Stimulated activated naive CD8-positive, alpha-beta T cell treated with anti-CD3 and anti-CD28 coated beads, Interleukin-15, Interleukin-2, amounts not matched to agents 100 ng/mL and 50 ng/mL, for 24 hours (primary cell): ENCODE results near the gene PPP1R1B.
A peak's percentile ranks its signal among the peaks of the same experiment; 100 is the strongest.

ENCODE experiments used
- H3K27ac Mint-ChIP-seq: one replicate; pipeline ENCODE4 v1.8.0; 2021; ENCODE audit warnings: mild to moderate bottlenecking, mixed read lengths
- H3K27me3 Mint-ChIP-seq: one replicate; pipeline ENCODE4 v1.8.0; 2021; ENCODE audit warnings: mixed read lengths
- H3K36me3 Mint-ChIP-seq: one replicate; pipeline ENCODE4 v1.8.0; 2021; ENCODE audit warnings: low read depth, mixed read lengths
- H3K4me1 Mint-ChIP-seq: one replicate; pipeline ENCODE4 v1.8.0; 2021; ENCODE audit warnings: low read depth, mixed read lengths
- H3K4me3 Mint-ChIP-seq: one replicate; pipeline ENCODE4 v1.8.0; 2021; ENCODE audit warnings: mild to moderate bottlenecking, mixed read lengths
- H3K9me3 Mint-ChIP-seq: one replicate; pipeline ENCODE4 v1.8.0; 2021; ENCODE audit warnings: mixed read lengths

Gene PPP1R1B

GRCh38 chr17:39660397-39661385 is 33.9 kb downstream of the PPP1R1B start:
- H3K36me3 Mint-ChIP-seq = peaks cover 9% of the 10 kb centered on the region
- H3K27me3 Mint-ChIP-seq = no peaks in the 10 kb centered on the region
- H3K4me1 Mint-ChIP-seq = peaks cover 25% of the 10 kb centered on the region
- no peak overlapping the region for H3K27ac Mint-ChIP-seq
- H3K4me3 Mint-ChIP-seq = no peak overlapping the region
- no peaks in the 10 kb centered on the region for H3K9me3 Mint-ChIP-seq

- H3K4me3 Mint-ChIP-seq = no peak overlapping the region
- H3K27ac Mint-ChIP-seq = no peak overlapping the region
- H3K27me3 Mint-ChIP-seq = peaks cover 5% of the 10 kb centered on the region
- peaks cover 8% of the 10 kb centered on the region for H3K36me3 Mint-ChIP-seq
- peaks cover 28% of the 10 kb centered on the region for H3K4me1 Mint-ChIP-seq
- H3K9me3 Mint-ChIP-seq = no peaks in the 10 kb centered on the region
These were observed 35.2 kb downstream of the PPP1R1B start for GRCh38 chr17:39661744-39662541.

DNA sequence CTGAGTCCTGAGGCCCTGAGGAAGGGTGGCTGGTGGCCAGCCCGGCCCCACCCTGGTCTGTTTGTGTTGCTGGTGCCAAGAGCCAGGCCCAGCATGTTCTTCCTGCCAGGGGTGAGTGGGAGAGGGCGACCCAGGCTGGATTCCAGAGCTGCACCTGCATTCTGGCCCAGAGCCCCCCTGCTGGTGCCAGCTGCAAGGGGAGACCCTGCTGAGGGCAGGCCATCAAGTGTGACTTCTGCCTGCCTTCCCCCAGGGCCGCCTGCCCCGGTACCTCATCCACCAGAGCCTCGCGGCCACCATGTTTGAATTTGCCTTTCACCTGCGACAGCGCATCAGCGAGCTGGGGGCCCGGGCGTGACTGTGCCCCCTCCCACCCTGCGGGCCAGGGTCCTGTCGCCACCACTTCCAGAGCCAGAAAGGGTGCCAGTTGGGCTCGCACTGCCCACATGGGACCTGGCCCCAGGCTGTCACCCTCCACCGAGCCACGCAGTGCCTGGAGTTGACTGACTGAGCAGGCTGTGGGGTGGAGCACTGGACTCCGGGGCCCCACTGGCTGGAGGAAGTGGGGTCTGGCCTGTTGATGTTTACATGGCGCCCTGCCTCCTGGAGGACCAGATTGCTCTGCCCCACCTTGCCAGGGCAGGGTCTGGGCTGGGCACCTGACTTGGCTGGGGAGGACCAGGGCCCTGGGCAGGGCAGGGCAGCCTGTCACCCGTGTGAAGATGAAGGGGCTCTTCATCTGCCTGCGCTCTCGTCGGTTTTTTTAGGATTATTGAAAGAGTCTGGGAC is 36.0 kb downstream of the PPP1R1B start:
- Mint-ChIP-seq H3K27me3 (peaks cover 7% of the 10 kb centered on the region), H3K9me3 (no peaks in the 10 kb centered on the region), H3K27ac (no peak overlapping the region), H3K36me3 (peaks cover 8% of the 10 kb centered on the region), H3K4me3 (no peak overlapping the region), H3K4me1 (peaks cover 30% of the 10 kb centered on the region)

GRCh38 chr17:39663340-39663687 is 36.6 kb downstream of the PPP1R1B start:
- no peaks in the 10 kb centered on the region for H3K9me3 Mint-ChIP-seq
- no peak overlapping the region for H3K4me3 Mint-ChIP-seq
- no peak overlapping the region for H3K27ac Mint-ChIP-seq
- H3K27me3 Mint-ChIP-seq = peaks cover 7% of the 10 kb centered on the region
- peaks cover 5% of the 10 kb centered on the region for H3K36me3 Mint-ChIP-seq
- H3K4me1 Mint-ChIP-seq = peaks cover 27% of the 10 kb centered on the region

- peaks cover 12% of the 10 kb centered on the region for H3K27me3 Mint-ChIP-seq
- H3K36me3 Mint-ChIP-seq = peaks cover 5% of the 10 kb centered on the region
- no peak overlapping the region for H3K27ac Mint-ChIP-seq
- H3K4me3 Mint-ChIP-seq = no peak overlapping the region
- no peaks in the 10 kb centered on the region for H3K9me3 Mint-ChIP-seq
- H3K4me1 Mint-ChIP-seq = peaks cover 27% of the 10 kb centered on the region
These were observed 37.2 kb downstream of the PPP1R1B start for GRCh38 chr17:39663688-39664580.

DNA sequence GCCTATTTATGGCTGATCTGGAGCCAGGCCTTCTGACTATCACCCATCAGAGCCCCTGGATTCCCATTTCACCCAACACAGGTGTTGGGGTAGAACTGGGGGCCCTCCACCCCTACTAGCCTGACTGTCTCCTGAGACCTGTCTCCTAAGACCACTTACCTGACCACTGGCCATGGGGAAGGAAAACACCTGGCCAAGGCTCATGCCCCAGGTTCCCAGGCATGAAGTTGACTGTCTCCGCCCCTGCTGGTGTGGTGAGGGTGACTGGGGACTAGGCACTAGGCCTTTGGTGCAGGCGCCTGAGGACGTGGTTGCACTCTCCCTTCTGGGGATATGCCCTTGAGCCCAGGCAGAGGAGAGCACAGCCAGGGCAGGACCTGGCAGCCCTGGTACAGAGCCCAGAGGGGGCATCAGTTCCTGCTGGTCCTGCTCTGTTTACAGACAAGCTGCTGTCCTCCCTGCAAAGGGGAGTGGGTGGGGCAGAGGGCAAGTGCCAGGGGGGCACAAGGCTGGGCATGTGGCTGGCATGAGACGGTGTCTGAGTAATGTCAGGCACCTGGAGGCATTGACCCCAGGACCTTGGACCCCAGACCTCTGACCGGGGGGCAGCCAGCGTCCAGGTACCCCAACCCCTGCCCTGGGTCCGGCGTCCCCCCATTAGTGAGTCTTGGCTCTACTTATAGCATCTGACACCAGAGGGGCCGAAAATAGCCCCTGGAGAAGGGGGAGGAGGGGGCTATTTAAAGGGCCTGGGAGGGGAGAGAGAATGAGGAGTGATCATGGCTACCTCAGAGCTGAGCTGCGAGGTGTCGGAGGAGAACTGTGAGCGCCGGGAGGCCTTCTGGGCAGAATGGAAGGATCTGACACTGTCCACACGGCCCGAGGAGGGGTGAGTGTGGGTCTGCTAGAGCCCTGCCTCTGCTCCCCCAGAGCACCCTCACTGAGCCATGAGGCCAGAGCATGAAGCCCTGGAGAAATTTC is 38.1 kb downstream of the PPP1R1B start, which contains the start of gene TCAP:
Gene TCAP (plus strand): TSS at position 769 of the 981 bp plus-strand sequence. CDS start 11 bp downstream, at position 780.
- no peak within 1 kb of the TSS for H3K4me3 Mint-ChIP-seq
- H3K4me1 Mint-ChIP-seq = peaks cover 19% of the 10 kb centered on the region
- H3K9me3 Mint-ChIP-seq = no peaks in the 10 kb centered on the region
- no peak within 1 kb of the TSS for H3K27ac Mint-ChIP-seq
- H3K36me3 Mint-ChIP-seq = peaks cover 5% of the 10 kb centered on the region
- H3K27me3 Mint-ChIP-seq = peaks cover 12% of the 10 kb centered on the region

GRCh38 chr17:39665642-39666224 is 39.0 kb downstream of the PPP1R1B start:
- peaks cover 5% of the 10 kb centered on the region for H3K36me3 Mint-ChIP-seq
- H3K9me3 Mint-ChIP-seq = no peaks in the 10 kb centered on the region
- peaks cover 19% of the 10 kb centered on the region for H3K4me1 Mint-ChIP-seq
- peaks cover 12% of the 10 kb centered on the region for H3K27me3 Mint-ChIP-seq
- H3K4me3 Mint-ChIP-seq = no peak overlapping the region
- H3K27ac Mint-ChIP-seq = no peak overlapping the region

DNA sequence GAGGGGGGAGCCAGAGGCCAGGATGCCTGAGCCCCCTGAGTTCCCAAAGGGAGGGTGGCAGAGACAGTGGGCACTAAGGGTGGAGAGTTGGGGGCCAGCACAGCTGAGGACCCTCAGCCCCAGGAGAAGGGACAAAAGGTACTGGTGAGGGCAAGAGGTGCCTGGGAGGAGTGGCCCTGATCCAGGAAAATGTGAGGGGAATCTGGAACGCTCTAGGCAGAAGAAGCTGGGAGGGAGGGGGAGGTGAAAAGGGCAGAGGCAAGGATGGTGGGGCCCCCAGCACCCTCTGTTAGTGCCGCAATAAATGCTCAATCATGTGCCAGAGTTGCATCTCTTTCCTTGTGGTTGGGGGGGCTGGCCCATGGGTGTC is 39.5 kb downstream of the PPP1R1B start:
- no peaks in the 10 kb centered on the region for H3K9me3 Mint-ChIP-seq
- peaks cover 18% of the 10 kb centered on the region for H3K4me1 Mint-ChIP-seq
- H3K36me3 Mint-ChIP-seq = peaks cover 2% of the 10 kb centered on the region
- H3K4me3 Mint-ChIP-seq = no peak overlapping the region
- peaks cover 12% of the 10 kb centered on the region for H3K27me3 Mint-ChIP-seq
- no peak overlapping the region for H3K27ac Mint-ChIP-seq

GRCh38 chr17:39666601-39667261 is 40.0 kb downstream of the PPP1R1B start:
- Mint-ChIP-seq H3K27ac (no peak overlapping the region), H3K36me3 (no peaks in the 10 kb centered on the region), H3K4me3 (no peak overlapping the region), H3K27me3 (peaks cover 12% of the 10 kb centered on the region), H3K4me1 (peaks cover 12% of the 10 kb centered on the region), H3K9me3 (no peaks in the 10 kb centered on the region)

- Mint-ChIP-seq H3K27ac (no peak overlapping the region), H3K9me3 (no peaks in the 10 kb centered on the region), H3K27me3 (peaks cover 12% of the 10 kb centered on the region), H3K4me3 (peak overlapping the region; percentile 41), H3K36me3 (no peaks in the 10 kb centered on the region), H3K4me1 (peaks cover 11% of the 10 kb centered on the region)
These were observed 40.7 kb downstream of the PPP1R1B start for GRCh38 chr17:39667262-39667944.

GRCh38 chr17:39667945-39668924 is 41.5 kb downstream of the PPP1R1B start, which contains the start of gene PNMT:
Gene PNMT (plus strand): TSS chr17:39668453. CDS start chr17:39668476, 23 bp downstream.
- Mint-ChIP-seq H3K27ac (no peak within 1 kb of the TSS), H3K36me3 (no peaks in the 10 kb centered on the region), H3K4me1 (peaks cover 11% of the 10 kb centered on the region), H3K9me3 (no peaks in the 10 kb centered on the region), H3K27me3 (peaks cover 12% of the 10 kb centered on the region), H3K4me3 (peak within 1 kb of the TSS; percentile 69)
